HG03280 (cell line): Measurements from ENCODE around the gene RBBP4.
"Not testable (repeated sequence)": the region's sequence is repeated elsewhere in the genome, so short reads cannot be mapped to it uniquely, and the experiment has no call there.

ENCODE experiments used
- ATAC-seq: cut with Tn5 transposase; IDR thresholded peaks from one replicate; pipeline ENCODE4 v1.9.1; 2021; ENCODE audit warnings: mild to moderate bottlenecking, moderate library complexity; ENCODE audit not compliant: unreplicated experiment

The RBBP4 gene

DNA sequence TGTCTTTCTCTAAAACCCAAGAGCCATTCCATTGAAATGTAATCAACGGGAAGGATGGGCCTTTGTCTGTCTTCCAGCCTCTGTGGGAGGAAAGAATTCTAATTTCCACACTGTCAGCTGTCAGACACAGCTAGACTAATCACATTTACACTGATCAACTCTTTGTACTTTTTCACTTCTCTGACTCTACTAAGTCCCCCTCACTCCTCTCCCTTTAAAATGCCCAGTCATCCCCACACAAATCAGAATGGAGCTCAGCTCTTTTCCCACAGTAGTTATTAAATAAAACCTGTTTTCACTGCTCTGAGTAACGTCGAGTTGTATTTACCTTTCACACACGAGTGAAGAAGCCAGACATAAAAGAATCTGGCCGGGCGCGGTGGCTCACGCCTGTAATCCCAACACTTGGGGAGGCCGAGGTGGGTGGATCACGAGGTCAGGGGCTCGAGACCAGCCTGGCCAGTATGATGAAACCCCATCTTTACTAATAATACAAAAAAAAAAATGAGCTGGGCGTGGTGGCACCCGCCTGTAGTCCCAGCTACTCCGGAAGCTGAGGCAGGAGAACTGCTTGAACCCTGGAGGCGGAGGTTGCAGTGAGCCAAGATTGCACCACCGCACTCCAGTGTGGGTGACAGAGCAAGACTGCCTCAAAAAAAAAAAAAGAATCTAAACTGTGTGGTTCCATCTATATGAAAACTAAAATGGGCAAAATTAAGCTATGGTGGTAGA lies 13.9 kb upstream of the RBBP4 start:
- ATAC-seq: no peak

DNA sequence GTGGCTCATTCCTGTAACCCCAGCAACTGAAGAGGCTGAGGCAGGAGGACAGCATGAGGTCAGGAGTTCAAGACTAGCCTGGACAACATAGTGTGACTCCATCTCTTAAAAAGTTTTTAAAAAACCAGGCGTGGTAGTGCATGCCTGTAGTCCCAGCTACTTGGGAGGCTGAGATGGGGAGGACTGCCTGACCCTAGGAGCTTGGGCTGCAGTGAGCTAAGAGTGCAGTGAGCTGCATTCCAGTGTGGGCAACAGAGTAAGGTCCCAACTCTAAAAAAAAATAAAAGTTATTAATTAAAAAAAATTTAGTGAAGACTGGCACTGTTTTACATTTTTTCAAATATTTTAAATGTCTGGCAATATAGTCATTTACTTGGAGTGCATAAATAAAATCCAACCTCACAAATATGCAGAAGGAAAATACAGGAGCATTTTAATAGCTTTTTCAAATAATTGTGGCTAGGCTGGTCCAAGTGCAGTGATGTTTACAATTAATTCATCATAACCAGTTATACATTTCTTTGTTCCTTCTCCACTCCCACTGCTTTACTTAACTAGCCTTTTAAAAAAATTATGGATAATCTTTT lies 11.4 kb upstream of the RBBP4 start:
- ATAC-seq: no peak

DNA sequence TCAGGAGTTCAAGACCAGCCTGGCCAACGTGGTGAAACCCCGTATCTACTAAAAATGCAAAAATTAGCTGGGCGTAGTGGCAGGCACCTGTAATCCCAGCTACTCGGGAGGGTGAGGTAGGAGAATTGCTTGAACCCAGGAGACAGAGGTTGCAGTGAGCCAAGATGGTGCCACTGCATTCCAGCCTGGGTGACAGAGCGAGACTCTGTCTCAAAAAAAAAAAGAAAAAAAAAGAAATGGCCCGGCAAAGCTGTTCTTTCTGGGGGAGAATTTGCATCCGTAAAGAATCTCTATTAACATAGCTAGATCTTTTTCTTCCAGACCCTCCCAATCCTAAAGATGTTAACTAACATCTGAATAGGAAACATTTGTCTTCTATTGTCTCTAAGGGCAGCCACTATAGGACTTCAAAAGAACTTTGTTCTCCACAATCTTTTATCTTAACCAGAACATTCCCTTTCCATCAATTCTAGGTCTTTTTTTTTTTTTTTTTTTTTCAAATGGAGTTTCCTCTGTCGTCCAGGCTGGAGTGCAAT lies 8.6 kb upstream of the RBBP4 start:
- ATAC-seq: not testable (repeated sequence)

DNA sequence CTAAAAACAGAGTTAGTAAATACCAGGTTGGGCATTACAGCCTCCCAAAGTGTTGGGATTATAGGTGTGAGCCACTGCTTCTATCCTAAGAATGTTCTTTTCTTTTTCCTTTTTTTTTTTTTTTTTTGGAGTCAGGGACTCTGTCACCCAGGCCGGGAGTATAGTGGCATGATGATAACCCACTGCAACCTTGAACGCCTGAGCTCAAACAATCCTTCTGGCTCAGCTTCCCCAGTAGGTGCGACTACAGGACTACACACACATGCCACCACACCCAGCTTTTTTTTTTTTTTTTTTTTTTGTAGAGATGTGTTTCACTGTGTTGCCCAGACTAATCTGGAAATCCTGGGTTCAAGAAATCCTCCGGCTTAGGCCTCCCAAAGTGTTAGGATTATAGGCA lies 6.6 kb upstream of the RBBP4 start:
- ATAC-seq: no peak

DNA sequence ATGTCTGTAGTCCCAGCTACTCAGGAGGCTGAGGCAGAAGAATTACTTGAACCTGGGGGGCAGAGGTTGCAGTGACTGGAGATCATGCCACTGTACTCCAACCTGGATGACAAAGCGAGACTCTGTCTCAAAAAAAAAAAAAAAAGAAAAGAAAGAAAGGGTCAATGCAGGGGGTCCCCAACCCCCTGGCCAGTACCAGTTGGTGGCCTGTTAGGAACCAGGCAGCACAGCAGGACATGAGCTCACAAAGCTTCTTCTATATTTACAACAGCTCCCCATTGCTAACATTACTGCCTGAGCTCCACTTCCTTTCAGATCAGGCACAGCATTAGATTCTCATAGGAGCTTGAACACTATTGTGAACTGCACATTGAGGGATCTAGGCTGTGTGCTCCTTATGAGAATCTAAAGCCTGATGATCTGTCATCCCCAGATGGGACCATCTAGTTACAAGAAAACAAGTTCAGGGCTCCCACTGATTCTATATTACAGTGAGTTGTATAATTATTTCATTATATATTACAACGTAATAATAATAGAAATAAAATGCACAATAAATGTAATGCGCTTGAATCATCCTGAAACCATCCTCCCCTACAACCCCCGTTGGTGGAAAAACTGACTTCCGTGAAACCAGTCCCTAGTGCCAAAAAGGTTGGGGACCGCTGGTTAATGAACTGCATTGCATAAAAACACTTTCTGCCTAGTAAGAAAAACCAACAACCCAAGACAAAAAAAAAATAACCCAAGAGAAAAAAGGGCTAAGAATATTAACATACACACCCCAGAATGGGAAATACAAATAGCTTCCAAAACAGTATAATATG lies 3.5 kb upstream of the RBBP4 start:
- ATAC-seq: no peak

DNA sequence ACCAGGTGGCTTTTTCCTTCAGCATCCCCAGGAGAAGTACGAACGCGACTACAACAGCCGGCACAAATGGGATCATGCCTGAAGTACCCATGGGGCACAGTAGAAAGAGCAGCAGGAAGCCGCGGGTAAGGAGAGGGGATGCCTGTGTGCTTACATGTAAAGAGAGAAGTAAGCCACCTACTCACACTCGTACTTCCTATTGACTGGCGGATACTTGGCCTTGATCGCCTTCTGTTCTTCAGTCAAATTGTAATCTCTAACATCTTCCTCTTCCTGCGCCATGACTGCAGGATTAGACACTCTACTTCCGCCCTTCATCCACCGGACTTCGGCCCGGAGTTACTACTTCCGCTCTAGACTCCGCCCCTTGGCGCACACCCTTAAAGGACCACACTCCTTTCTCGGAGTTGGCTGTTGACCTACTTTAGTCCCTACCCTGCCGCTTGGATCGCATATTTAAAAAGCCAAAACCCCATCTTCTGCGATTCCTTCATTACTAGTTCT lies 708 bp upstream of the RBBP4 start, which contains the start of gene ZBTB8OS:
Gene ZBTB8OS (minus strand): TSS at position 303 of the 504 bp plus-strand sequence. CDS start 21 bp downstream, at position 282.
- ATAC-seq: peak; percentile 61

DNA sequence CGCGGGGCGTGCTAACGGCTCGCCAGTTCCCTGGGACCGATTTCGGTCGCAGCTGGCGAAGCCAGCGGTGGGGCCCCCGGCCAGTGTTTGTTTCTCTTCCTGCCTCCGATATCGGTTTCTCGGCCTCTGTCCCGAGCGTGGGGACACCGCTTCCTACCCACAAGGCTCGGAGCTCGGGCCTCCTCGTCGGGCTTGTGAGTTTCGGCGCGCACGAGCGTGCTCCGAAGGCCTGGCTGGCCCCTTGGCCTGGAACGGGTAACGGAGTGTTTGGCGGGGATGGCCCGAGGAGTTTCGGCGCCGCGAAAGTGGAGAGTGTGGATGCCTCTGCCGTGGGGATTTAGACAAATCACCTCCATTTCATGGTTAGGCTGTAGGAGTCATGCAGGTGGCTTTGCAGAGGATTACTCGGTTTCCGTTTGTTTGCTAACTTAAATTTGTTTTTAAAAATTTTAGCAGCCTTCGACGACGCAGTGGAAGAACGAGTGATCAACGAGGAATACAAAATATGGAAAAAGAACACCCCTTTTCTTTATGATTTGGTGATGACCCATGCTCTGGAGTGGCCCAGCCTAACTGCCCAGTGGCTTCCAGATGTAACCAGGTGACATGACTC lies 559 bp downstream of the RBBP4 start:
- no peak for ATAC-seq

DNA sequence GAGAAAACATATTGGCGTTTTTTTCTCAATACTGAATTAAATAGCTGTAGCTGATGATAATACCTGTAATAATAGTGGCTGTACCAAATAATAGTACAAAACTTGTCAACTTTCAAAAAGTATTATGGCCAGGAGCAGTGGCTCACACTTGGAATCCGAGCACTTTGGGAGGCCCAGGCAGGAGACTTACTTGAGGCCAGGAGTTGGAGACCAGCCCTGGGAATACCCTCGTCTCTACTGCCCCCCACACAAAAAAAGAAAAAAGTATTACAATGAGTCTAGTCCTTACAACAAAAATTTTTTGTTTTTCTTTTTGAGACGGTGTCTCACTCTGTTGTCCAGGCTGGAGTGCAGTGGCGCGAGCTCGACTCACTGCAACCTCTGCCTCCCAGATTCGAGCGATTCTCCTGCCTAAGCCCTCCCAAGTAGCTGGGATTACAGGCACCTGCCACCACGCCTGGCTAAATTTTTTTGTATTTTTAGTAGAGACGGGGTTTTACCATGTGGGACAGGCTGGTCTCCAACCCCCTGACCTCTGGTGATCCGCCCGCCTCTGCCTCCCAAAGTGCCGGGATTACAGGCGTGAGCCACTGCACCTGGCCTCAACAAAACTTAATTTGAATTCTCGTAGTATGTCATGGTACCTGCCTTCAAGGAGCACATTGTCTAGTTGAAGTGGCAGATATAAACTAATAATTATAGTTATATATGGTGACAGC lies 1.4 kb downstream of the RBBP4 start:
- no peak for ATAC-seq

DNA sequence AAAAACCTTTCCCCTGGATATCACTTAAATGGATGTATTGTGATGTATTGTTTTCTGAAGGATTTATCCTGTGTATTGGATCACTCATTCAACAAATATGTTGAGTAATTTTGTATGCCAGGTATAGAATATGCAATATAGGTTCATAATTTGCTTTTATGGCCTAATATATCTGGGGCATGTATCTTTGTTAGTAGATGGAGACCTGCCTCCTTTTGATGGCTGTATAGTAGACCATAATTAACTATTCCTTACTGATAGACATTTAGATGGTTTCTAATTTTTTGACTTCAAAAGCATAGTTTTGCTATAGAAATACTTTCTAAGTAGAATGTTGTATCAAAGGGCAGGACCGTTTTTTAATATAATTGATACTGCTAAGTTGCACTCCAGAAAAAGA lies 8.6 kb downstream of the RBBP4 start:
- ATAC-seq: no peak

DNA sequence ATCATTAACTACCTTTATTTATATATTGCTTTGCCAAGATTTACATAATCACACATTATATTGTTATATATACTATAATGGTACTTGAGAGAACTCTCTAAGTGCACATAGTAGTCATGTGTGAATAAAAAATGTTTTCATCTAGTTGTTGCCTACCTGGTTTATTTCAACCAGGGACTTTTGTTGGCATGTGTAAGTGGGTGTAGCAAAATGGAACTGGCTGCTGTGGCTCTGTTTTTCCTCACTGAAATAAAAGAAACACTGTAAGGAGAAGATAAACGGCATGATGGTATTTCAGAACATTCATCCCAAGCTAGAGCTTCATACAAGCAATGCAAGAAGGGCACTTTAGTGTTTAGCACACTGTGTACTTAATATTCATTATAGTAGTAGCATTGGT lies 14.9 kb downstream of the RBBP4 start:
- ATAC-seq: no peak

DNA sequence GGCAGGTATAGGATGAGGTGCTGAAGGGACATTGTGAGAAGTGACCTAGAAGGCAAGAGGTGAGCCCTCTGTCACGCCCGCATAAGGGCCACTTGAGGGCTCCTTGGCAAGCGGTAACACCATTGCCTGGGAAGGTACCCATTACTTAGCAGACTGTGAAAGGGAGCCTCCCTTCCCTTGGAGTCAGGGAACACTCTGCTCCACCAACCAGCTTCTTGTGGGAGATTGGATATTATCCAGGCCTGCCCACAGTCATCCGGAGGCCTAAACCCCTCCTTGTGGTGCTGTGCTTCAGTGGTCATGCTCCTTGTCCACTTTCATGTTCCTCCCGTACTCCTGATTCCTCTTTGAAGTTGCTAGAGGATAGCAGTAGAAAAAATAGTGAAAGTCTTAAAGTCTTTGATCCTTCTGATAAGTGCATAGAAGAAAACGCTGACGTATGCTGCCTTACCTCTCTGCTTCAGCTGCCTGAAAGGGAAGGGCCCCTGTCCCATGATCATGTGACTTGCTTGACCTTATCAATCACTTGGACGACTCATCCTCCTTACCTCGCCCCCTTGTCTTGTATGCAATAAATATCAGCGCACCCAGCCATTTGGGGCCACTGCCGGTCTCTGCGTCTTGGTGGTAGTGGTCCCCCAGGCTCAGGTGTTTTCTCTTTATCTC lies 16.0 kb downstream of the RBBP4 start:
- no peak for ATAC-seq

DNA sequence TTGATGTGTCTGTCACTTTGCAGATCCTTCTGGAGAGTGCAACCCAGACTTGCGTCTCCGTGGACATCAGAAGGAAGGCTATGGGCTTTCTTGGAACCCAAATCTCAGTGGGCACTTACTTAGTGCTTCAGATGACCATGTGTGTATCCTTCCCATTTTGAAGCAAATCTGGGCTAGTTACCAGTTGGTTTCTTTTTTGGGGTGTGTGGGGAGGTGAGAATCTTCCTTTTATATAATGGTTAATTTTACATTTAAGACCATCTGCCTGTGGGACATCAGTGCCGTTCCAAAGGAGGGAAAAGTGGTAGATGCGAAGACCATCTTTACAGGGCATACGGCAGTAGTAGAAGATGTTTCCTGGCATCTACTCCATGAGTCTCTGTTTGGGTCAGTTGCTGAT lies 17.7 kb downstream of the RBBP4 start:
- ATAC-seq: not testable (repeated sequence)

DNA sequence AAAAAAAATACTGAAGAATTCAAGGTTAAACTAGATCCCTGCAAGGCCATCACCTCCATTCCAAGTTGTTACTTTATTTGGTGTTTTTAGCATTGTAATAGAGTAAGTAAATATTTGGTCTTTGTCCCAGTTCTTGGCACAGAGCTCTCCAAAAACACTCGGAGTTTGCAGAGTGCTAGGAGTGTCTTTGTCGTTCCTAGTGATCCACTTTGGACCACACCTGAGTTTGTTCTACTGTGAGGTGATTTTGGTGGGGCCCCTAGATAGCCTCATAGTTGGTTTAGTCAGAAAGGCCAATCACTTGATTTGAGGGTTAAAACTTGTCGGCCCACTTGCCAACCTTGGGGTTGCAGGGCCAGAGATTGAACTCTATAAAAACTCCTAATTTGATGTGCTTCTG lies 25.9 kb downstream of the RBBP4 start:
- no peak for ATAC-seq

DNA sequence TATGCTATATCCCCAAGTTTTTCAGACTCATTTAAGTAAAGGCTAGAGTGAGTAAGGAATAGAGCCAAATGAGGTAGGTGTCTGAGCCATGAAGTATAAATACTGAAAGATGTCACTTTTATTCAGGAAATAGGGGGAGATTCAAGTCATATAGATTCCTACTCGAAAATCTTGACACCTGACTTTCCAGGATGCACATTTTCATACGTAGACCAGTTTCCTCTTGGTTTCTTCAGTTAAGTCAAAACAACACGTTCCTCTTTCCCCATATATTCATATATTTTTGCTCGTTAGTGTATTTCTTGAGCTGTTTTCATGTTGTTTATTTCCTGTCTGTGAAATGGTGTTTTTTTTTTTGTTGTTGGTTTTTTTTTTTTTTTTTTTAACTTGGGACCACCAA lies 29.0 kb downstream of the RBBP4 start:
- ATAC-seq: not testable (repeated sequence)

DNA sequence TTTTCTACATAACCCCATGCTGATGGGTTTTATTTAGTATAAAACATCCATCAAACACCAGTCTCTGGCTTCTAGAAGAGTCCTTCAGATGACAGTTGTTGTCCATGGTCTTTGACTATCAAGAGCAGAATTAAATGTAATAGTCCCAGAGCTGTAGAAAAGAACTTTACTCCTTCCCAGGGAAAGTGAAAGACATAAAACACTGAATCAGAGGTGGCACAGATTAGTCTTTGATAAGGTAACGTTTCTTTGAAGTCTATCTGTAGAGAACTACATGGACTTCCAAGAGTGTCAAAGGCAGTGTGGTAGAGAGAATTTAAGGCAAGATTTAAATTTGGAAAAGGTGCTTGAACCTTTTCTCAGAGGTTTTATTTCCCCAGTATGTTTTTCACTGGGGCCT lies 29.6 kb downstream of the RBBP4 start:
- no peak for ATAC-seq

DNA sequence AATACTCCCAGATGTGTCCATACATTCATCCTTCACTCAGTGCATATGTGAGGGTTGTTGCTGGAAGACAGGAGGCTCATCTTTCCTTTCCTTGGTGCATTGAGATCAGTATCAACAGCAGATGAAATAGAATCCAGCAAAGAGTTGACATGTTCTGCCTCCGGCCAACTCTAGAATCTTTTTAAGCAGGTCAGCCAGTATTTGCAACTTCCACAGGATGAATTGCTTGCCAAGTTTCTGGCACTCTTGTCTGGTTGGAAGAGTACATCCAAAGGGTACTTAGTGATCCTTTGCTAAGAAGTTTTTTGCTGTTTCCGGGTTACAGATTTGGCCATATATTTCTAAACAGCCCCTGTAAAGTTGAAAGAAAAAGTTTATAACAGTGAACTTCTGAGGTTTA lies 30.5 kb downstream of the RBBP4 start:
- ATAC-seq: no peak

DNA sequence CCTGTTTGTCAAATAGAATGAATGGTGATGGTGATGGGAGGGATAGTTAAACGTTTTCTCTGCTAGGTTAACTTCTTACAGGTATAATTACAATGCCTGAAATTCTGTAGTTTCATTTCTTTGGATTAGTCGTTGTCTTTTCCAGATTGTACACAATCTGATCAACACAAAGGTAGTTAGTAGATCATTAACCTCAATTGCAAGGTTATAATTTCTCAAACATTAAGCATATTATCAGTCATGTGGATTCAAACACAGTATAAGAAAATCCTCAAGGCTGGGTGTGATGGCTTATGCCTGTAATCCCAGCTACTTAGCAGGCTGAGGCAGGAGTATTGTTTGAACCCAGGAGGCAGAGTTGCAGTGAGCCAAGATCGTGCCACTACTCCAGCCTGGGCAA lies 31.0 kb downstream of the RBBP4 start:
- no peak for ATAC-seq

DNA sequence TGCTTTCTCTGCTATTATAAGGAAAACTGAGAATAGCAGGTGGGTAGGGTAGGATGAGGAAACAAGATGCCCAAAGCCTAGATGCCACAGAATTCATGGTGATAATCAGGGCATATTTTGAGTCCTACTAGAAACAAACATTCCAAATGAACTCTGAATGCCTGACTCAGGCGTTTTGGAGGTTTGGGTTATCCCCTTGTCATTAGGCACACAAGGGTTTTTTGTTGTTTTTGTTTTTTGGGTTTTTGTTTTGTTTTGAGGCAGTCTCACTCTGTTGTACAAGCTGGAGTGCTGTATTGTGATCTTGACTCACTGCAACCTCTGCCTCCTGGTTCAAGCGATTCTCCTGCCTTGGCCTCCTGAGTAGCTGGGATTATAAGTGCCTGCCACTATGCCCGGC lies 32.4 kb downstream of the RBBP4 start:
- ATAC-seq: no peak

DNA sequence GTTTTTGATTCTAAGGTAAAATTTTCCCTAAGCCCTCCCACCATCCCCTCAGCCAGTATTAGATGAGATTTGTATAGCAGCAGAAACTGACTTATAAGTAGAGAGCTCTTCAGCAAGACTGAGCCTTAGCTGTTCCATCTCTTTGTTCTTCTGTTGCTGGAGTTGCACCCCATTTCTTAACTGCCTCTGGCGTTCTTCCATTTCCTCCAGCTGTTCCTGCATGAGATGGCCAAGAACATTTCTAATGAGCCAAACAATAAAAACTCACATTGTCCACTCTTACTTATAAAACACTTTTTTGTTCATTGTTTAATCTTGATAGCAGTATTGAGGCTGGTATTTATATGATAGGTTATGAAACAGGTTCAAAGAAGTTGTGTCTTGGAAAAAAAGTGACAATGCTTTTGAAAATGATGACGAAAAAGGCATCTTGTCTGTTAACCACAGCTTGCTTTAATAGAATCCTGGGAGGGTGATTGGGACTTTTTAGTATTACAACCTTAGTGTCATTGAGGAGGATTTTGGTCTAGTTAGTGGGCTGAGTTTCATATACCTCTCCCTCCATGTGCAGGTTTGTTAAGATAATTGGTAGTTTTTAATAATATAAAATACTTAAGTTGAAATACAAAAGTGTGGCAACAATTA lies 33.3 kb downstream of the RBBP4 start:
- ATAC-seq: no peak
